ENCODE measurements around the gene GNAL. TPM values are rescaled to one million over a fixed set of nuclear protein-coding genes. Genes with fewer than 3 reads are reported as not detected.

GNAL gene
- total RNA-seq, 1 donor from 2014 or later = 12.0 TPM

DNA sequence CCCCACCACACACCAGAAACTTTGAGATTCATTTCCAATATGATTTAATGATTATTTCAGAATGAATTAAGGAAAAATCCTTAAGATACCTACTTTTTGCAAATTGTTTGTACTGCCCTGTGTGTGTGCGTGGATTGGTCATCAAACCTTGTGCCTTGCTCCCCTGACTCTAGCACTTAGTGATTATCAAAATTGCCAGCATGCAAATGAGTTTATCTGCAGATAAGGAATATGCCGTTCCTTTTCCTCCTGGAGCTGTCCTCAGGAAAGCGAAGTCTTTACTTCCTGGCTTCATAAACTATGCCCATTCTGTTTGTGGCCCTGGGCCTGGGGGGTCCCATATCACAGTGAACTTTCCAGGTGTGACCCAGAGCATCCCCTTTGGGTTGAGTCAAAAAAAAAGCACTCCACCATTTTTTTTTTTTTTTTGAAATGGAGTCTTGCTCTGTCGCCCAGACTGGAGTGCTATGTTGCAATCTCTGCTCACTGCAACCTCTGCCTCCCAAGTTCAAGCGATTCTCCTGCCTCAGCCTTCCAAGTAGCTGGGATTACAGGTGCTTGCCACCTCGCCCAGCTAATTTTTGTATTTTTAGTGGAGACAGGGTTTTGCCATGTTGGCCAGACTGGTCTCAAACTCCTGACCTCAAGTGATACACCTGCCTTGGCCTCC, 173.5 kb downstream of the GNAL start:
- TF ChIP-seq, protein P1, sequence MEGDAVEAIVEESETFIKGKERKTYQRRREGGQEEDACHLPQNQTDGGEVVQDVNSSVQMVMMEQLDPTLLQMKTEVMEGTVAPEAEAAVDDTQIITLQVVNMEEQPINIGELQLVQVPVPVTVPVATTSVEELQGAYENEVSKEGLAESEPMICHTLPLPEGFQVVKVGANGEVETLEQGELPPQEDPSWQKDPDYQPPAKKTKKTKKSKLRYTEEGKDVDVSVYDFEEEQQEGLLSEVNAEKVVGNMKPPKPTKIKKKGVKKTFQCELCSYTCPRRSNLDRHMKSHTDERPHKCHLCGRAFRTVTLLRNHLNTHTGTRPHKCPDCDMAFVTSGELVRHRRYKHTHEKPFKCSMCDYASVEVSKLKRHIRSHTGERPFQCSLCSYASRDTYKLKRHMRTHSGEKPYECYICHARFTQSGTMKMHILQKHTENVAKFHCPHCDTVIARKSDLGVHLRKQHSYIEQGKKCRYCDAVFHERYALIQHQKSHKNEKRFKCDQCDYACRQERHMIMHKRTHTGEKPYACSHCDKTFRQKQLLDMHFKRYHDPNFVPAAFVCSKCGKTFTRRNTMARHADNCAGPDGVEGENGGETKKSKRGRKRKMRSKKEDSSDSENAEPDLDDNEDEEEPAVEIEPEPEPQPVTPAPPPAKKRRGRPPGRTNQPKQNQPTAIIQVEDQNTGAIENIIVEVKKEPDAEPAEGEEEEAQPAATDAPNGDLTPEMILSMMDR (IDR thresholded peaks at IDR 0.05; ENCODE audit: unreplicated experiment) = no peak
- Mint-ChIP-seq H3K9me3 (no peaks in the 10 kb centered on the region), H3K27me3 (ENCODE audit: low read depth) (no peaks in the 10 kb centered on the region), H3K27ac (peak overlapping the region; percentile 56), H3K36me3 (no peaks in the 10 kb centered on the region), H3K4me1 (peaks cover 24% of the 10 kb centered on the region), H3K4me3 (no peak overlapping the region)
- DNase-seq (ENCODE audit: low spot score in 2 of 2, unreplicated experiment in 2 of 2) = no peak

DNA sequence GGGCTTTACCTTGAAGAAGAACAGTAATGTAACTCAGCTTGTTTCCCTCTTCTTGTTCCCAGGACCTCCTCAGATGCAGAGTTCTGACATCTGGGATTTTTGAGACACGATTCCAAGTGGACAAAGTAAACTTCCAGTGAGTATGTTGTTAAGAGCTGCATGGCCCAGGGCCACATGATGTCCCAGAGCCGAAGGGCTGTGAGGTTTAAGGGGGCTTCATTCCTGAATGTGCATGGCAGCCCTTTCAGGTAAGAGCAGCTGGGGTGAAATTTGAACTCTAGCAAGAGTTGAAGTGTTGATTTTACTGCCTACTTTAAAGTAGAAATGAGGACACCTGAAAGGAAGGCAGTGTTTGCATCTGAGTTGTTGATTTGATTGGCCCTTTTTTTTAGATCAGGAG, 175.4 kb downstream of the GNAL start:
- Mint-ChIP-seq H3K9me3 (no peaks in the 10 kb centered on the region), H3K27me3 (ENCODE audit: low read depth) (no peaks in the 10 kb centered on the region), H3K36me3 (no peaks in the 10 kb centered on the region), H3K27ac (no peak overlapping the region), H3K4me3 (no peak overlapping the region), H3K4me1 (peaks cover 10% of the 10 kb centered on the region)
- TF ChIP-seq, protein P1 (IDR thresholded peaks at IDR 0.05; ENCODE audit: unreplicated experiment) = no peak
- no peak for DNase-seq (ENCODE audit: low spot score in 2 of 2, unreplicated experiment in 2 of 2)

DNA sequence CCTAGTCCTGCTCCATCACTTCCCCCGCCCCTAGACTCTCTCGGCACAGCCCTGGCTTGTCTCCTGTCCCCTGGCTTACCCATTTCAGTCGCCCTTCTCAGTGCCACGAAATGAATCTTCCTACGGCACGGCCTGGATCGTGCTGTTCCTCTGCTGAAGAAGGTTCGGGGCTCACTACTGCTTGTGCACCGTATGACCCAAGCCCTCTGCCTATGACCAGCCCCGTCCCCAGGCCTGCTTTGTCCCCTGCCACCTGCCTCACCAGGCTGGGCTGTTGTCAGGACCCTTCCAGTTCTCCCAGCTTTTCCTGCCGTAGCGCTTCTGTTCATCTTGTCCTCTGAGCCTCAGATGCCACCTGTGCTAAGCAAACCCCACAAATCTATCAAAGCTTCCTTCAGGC, 176.0 kb downstream of the GNAL start:
- H3K27me3 Mint-ChIP-seq (ENCODE audit: low read depth) = no peaks in the 10 kb centered on the region
- TF ChIP-seq, protein P1 (IDR thresholded peaks at IDR 0.05; ENCODE audit: unreplicated experiment) = no peak
- H3K36me3 Mint-ChIP-seq = no peaks in the 10 kb centered on the region
- H3K4me3 Mint-ChIP-seq = no peak overlapping the region
- no peak overlapping the region for H3K27ac Mint-ChIP-seq
- no peak for DNase-seq (ENCODE audit: low spot score in 2 of 2, unreplicated experiment in 2 of 2)
- no peaks in the 10 kb centered on the region for H3K9me3 Mint-ChIP-seq
- peaks cover 10% of the 10 kb centered on the region for H3K4me1 Mint-ChIP-seq

DNA sequence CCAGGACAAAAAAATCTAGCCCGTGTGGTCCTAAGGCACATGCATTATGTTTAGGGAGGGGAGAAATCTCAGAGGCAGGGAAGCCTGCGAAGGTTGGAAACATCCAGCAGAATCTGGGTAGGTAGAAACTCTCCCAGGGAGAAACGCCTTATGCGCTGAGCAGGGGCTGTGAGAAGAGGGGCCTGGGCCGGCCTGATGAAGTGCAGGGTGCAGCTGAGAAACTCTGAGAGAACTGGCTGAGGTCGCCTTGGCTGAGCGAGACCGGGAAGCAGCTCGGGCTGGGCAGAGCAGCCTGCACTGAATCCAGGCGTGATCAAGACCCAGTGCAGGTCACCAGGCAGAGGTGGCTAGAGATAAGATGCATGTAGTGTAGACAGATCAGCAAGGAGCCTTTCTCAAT, 177.3 kb downstream of the GNAL start:
- Mint-ChIP-seq H3K27me3 (ENCODE audit: low read depth) (no peaks in the 10 kb centered on the region), H3K4me3 (no peak overlapping the region), H3K4me1 (peaks cover 10% of the 10 kb centered on the region), H3K27ac (no peak overlapping the region), H3K36me3 (no peaks in the 10 kb centered on the region), H3K9me3 (no peaks in the 10 kb centered on the region)
- DNase-seq (ENCODE audit: low spot score in 2 of 2, unreplicated experiment in 2 of 2) = no peak
- TF ChIP-seq, protein P1 (IDR thresholded peaks at IDR 0.05; ENCODE audit: unreplicated experiment) = no peak

DNA sequence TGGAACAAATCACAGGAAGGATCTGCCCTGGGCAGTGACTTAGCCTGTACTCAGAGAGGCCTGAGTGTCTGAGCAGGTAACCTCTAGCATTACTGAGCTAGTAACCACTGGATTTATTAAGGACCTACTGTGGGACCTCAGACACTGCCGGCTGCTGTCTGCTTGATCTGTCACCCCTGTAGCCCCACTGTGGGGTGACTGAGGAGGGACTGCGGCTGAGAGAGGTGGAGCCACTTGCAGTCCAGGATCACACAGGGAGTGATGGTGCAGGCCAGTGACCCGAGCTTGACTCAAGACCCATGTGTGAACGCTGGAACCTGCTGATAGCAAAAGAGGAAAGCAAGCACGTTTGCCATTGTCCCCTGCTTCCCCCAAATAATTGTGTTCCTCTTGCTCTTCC, 177.7 kb downstream of the GNAL start:
- TF ChIP-seq, protein P1 (IDR thresholded peaks at IDR 0.05; ENCODE audit: unreplicated experiment) = no peak
- Mint-ChIP-seq H3K4me1 (peaks cover 8% of the 10 kb centered on the region), H3K4me3 (no peak overlapping the region), H3K27ac (no peak overlapping the region), H3K27me3 (ENCODE audit: low read depth) (no peaks in the 10 kb centered on the region), H3K36me3 (no peaks in the 10 kb centered on the region), H3K9me3 (no peaks in the 10 kb centered on the region)
- DNase-seq (ENCODE audit: low spot score in 2 of 2, unreplicated experiment in 2 of 2) = no peak

DNA sequence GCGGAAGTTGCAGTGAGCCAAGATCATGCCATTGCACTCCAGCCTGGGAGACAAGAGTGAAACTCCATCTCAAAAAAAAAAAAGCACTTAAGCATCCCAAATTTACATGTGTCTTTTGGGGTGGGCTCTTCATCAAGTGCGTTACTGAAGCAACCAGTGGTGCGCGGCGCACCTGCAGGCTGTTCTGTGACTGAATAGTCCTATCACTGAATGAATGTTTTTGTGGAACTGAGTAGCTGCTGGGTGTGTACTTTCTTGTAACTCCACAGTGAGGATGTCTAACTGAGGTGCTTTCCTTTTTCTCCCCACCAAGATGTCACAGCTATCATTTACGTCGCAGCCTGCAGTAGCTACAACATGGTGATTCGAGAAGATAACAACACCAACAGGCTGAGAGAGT, 179.2 kb downstream of the GNAL start:
- H3K4me1 Mint-ChIP-seq = no peaks in the 10 kb centered on the region
- DNase-seq (ENCODE audit: low spot score in 2 of 2, unreplicated experiment in 2 of 2) = no peak
- no peaks in the 10 kb centered on the region for H3K27me3 Mint-ChIP-seq (ENCODE audit: low read depth)
- H3K4me3 Mint-ChIP-seq = no peak overlapping the region
- no peaks in the 10 kb centered on the region for H3K9me3 Mint-ChIP-seq
- no peaks in the 10 kb centered on the region for H3K36me3 Mint-ChIP-seq
- H3K27ac Mint-ChIP-seq = no peak overlapping the region
- TF ChIP-seq, protein P1 (IDR thresholded peaks at IDR 0.05; ENCODE audit: unreplicated experiment) = no peak

All from mesothelial cell of epicardium (in vitro differentiated cells).